K562 (cell line): ENCODE measurements around the gene FHIT.

Source experiments
- MXI1 ChIP-seq: IDR thresholded peaks from 2 replicates; pipeline ENCODE4 v1.6.1; 2011; ENCODE audit warnings: low read depth, mild to moderate bottlenecking, improper control_type of control experiment, low read length
- ZBTB8A ChIP-seq: fragments of 450-650 bp; IDR thresholded peaks from 2 replicates; pipeline ENCODE4 v1.6.1; 2018; ENCODE audit warnings: mild to moderate bottlenecking, moderate library complexity; ENCODE audit not compliant: partially characterized antibody
- TF ChIP-seq, protein P1 (sequence below), 2 experiments: IDR thresholded peaks in 1 of 2; conservative IDR thresholded peaks in 1 of 2; 2 replicates each; pipeline ENCODE4 v1.6.1; 2016; ENCODE audit warnings: low read depth in 2 of 2, mild to moderate bottlenecking in 1 of 2, missing compliant biosample characterization in 1 of 2, missing genetic modification characterization in 1 of 2, moderate library complexity in 1 of 2
- TF ChIP-seq, protein P2 (sequence below), 2 experiments: fragments of 450-650 bp; formaldehyde crosslinking in 1 of 2; IDR thresholded peaks; 2 replicates each; pipeline versions ENCODE4 v1.4.0 to v1.6.1; 2014 to 2020; ENCODE audit warnings: mild to moderate bottlenecking in 2 of 2, borderline replicate concordance in 1 of 2, low read depth in 1 of 2

DNA sequence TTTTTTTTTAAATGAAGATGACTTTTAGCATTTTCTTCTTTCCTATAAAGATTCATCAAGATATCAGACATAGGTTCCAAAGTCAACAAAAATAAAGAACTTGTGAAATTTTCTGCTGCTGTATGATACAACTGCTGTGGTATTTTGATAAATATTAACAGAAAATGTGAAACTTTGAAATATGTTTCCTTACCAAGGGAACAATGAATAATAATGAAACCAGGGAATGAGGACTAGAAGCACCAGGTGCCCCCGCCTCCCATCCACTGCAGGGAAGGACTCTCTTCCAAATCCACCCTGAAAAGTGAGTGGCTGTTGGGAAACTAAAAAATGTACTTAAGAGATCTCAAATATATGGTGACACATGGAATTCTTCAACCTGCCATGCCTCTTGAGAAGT, 198.4 kb downstream of the FHIT start:
- no peak for TF ChIP-seq ZBTB8A
- no peak for TF ChIP-seq MXI1
- TF ChIP-seq, protein P1, sequence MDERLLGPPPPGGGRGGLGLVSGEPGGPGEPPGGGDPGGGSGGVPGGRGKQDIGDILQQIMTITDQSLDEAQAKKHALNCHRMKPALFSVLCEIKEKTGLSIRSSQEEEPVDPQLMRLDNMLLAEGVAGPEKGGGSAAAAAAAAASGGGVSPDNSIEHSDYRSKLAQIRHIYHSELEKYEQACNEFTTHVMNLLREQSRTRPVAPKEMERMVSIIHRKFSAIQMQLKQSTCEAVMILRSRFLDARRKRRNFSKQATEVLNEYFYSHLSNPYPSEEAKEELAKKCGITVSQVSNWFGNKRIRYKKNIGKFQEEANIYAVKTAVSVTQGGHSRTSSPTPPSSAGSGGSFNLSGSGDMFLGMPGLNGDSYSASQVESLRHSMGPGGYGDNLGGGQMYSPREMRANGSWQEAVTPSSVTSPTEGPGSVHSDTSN (CRISPR knock-in tag; IDR thresholded peaks at IDR 0.05; ENCODE audit: low read depth), result no peak
- TF ChIP-seq, protein P1 (tag; conservative IDR thresholded peaks at IDR 0.05; ENCODE audit: low read depth), result no peak
- TF ChIP-seq, protein P2, sequence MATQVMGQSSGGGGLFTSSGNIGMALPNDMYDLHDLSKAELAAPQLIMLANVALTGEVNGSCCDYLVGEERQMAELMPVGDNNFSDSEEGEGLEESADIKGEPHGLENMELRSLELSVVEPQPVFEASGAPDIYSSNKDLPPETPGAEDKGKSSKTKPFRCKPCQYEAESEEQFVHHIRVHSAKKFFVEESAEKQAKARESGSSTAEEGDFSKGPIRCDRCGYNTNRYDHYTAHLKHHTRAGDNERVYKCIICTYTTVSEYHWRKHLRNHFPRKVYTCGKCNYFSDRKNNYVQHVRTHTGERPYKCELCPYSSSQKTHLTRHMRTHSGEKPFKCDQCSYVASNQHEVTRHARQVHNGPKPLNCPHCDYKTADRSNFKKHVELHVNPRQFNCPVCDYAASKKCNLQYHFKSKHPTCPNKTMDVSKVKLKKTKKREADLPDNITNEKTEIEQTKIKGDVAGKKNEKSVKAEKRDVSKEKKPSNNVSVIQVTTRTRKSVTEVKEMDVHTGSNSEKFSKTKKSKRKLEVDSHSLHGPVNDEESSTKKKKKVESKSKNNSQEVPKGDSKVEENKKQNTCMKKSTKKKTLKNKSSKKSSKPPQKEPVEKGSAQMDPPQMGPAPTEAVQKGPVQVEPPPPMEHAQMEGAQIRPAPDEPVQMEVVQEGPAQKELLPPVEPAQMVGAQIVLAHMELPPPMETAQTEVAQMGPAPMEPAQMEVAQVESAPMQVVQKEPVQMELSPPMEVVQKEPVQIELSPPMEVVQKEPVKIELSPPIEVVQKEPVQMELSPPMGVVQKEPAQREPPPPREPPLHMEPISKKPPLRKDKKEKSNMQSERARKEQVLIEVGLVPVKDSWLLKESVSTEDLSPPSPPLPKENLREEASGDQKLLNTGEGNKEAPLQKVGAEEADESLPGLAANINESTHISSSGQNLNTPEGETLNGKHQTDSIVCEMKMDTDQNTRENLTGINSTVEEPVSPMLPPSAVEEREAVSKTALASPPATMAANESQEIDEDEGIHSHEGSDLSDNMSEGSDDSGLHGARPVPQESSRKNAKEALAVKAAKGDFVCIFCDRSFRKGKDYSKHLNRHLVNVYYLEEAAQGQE (IDR thresholded peaks at IDR 0.05; ENCODE audit: borderline replicate concordance), result no peak
- TF ChIP-seq, protein P2 (CRISPR knock-in tag; IDR thresholded peaks at IDR 0.05; ENCODE audit: low read depth), result no peak
